Measurements from ENCODE around the gene MPZ. TPM values are rescaled to one million over a fixed set of nuclear protein-coding genes. Genes with fewer than 3 reads are reported as not detected.
A peak's percentile ranks its signal among the peaks of the same experiment; 100 is the strongest.
"Not testable (repeated sequence)": the region's sequence is repeated elsewhere in the genome, so short reads cannot be mapped to it uniquely, and the experiment has no call there.

The MPZ gene
- total and polyA plus RNA-seq, 2 donors = 3.6 to 4.5 TPM

- H3K36me3 ChIP-seq (ENCODE audit: control insufficient read depth in 2 of 2, insufficient read depth in 2 of 2, low read length in 1 of 2) = no peaks in the 10 kb centered on the region
- DNase-seq (ENCODE audit: low read depth in 6 of 9, low spot score in 9 of 9) = no peak
- H3K4me3 ChIP-seq (ENCODE audit: low read length in 2 of 2) = no peak overlapping the region
- peaks cover 8 to 16% of the 10 kb centered on the region in 2 donors for H3K9me3 ChIP-seq (ENCODE audit: control insufficient read depth in 2 of 2, insufficient read depth in 1 of 2, low read length in 1 of 2)
- H3K4me1 ChIP-seq (ENCODE audit: control insufficient read depth in 2 of 2, insufficient read depth in 2 of 2, low read length in 2 of 2) = peaks cover 0 to 10% of the 10 kb centered on the region in 2 donors
- H3K27ac ChIP-seq (ENCODE audit: low read depth in 1 of 2, low read length in 1 of 2) = no peak overlapping the region
- 66% methylated on average over 9 of the region's 9 CpGs for WGBS
- peaks cover 32 to 51% of the 10 kb centered on the region in 2 donors for H3K27me3 ChIP-seq (ENCODE audit: control insufficient read depth in 2 of 2, insufficient read depth in 1 of 2, low read length in 1 of 2)
Measured at GRCh38 chr1:161260376-161261260, 49.1 kb downstream of the MPZ start.

GRCh38 chr1:161259765-161260164 lies 50.0 kb downstream of the MPZ start:
- H3K27me3 ChIP-seq (ENCODE audit: control insufficient read depth in 2 of 2, insufficient read depth in 1 of 2, low read length in 1 of 2) = peaks cover 32 to 51% of the 10 kb centered on the region in 2 donors
- peaks cover 0 to 10% of the 10 kb centered on the region in 2 donors for H3K4me1 ChIP-seq (ENCODE audit: control insufficient read depth in 2 of 2, insufficient read depth in 2 of 2, low read length in 2 of 2)
- H3K9me3 ChIP-seq (ENCODE audit: control insufficient read depth in 2 of 2, insufficient read depth in 1 of 2, low read length in 1 of 2) = peaks cover 8 to 16% of the 10 kb centered on the region in 2 donors

GRCh38 chr1:161259345-161259702 lies 50.4 kb downstream of the MPZ start:
- H3K27ac ChIP-seq (ENCODE audit: low read depth in 1 of 2, low read length in 1 of 2) = no peak overlapping the region
- DNase-seq (ENCODE audit: low read depth in 6 of 9, low spot score in 9 of 9) = no peak
- H3K4me1 ChIP-seq (ENCODE audit: control insufficient read depth in 2 of 2, insufficient read depth in 2 of 2, low read length in 2 of 2) = peaks cover 0 to 10% of the 10 kb centered on the region in 2 donors
- no peak overlapping the region for H3K4me3 ChIP-seq (ENCODE audit: low read length in 2 of 2)
- no peaks in the 10 kb centered on the region for H3K36me3 ChIP-seq (ENCODE audit: control insufficient read depth in 2 of 2, insufficient read depth in 2 of 2, low read length in 1 of 2)
- WGBS = 56% methylated on average over 6 of the region's 6 CpGs
- peaks cover 8 to 16% of the 10 kb centered on the region in 2 donors for H3K9me3 ChIP-seq (ENCODE audit: control insufficient read depth in 2 of 2, insufficient read depth in 1 of 2, low read length in 1 of 2)
- peaks cover 32 to 51% of the 10 kb centered on the region in 2 donors for H3K27me3 ChIP-seq (ENCODE audit: control insufficient read depth in 2 of 2, insufficient read depth in 1 of 2, low read length in 1 of 2)

More at GRCh38 chr1:161259765-161260164, 50.0 kb downstream of the MPZ start:
- no peak for DNase-seq (ENCODE audit: low read depth in 6 of 9, low spot score in 9 of 9)
- Histone ChIP-seq H3K36me3 (ENCODE audit: control insufficient read depth in 2 of 2, insufficient read depth in 2 of 2, low read length in 1 of 2) (no peaks in the 10 kb centered on the region), H3K4me3 (ENCODE audit: low read length in 2 of 2) (no peak overlapping the region), H3K27ac (ENCODE audit: low read depth in 1 of 2, low read length in 1 of 2) (no peak overlapping the region)
- WGBS = 85% methylated on average over 1 of the region's 1 CpG

- no peaks in the 10 kb centered on the region for H3K36me3 ChIP-seq (ENCODE audit: control insufficient read depth in 2 of 2, insufficient read depth in 2 of 2, low read length in 1 of 2)
- 5% methylated on average over 62 of the region's 62 CpGs for WGBS
- H3K27me3 ChIP-seq (ENCODE audit: control insufficient read depth in 2 of 2, insufficient read depth in 1 of 2, low read length in 1 of 2) = peaks cover 32 to 51% of the 10 kb centered on the region in 2 donors
- peak within 1 kb of the TSS in 1 of 2 donors; percentile 36 for H3K4me3 ChIP-seq (ENCODE audit: low read length in 2 of 2)
- no peak within 1 kb of the TSS for H3K27ac ChIP-seq (ENCODE audit: low read depth in 1 of 2, low read length in 1 of 2)
- H3K9me3 ChIP-seq (ENCODE audit: control insufficient read depth in 2 of 2, insufficient read depth in 1 of 2, low read length in 1 of 2) = peaks cover 8 to 16% of the 10 kb centered on the region in 2 donors
- H3K4me1 ChIP-seq (ENCODE audit: control insufficient read depth in 2 of 2, insufficient read depth in 2 of 2, low read length in 2 of 2) = peaks cover 0 to 10% of the 10 kb centered on the region in 2 donors
- DNase-seq (ENCODE audit: low read depth in 6 of 9, low spot score in 9 of 9) = peak in 3 of 9 donors; percentile 7 to 50 (median 16)
Measured at GRCh38 chr1:161258439-161259344, 51.1 kb downstream of the MPZ start, which contains the start of gene PCP4L1. TSS of gene PCP4L1 (plus strand) at chr1:161258745. CDS start at chr1:161258975, 230 bp downstream.

- 99% methylated on average over 5 of the region's 5 CpGs for WGBS
- not testable (repeated sequence) for H3K4me3 ChIP-seq (ENCODE audit: low read length in 2 of 2); H3K36me3 ChIP-seq (ENCODE audit: control insufficient read depth in 2 of 2, insufficient read depth in 2 of 2, low read length in 1 of 2); H3K4me1 ChIP-seq (ENCODE audit: control insufficient read depth in 2 of 2, insufficient read depth in 2 of 2, low read length in 2 of 2); H3K27ac ChIP-seq (ENCODE audit: low read depth in 1 of 2, low read length in 1 of 2); DNase-seq (ENCODE audit: low read depth in 6 of 9, low spot score in 9 of 9)
- Histone ChIP-seq H3K9me3 (ENCODE audit: control insufficient read depth in 2 of 2, insufficient read depth in 1 of 2, low read length in 1 of 2) (peaks cover 8 to 16% of the 10 kb centered on the region in 2 donors), H3K27me3 (ENCODE audit: control insufficient read depth in 2 of 2, insufficient read depth in 1 of 2, low read length in 1 of 2) (peaks cover 32 to 51% of the 10 kb centered on the region in 2 donors)
Measured at GRCh38 chr1:161257109-161257508, 52.7 kb downstream of the MPZ start.

GRCh38 chr1:161255955-161256520 lies 53.7 kb downstream of the MPZ start:
- H3K4me3 ChIP-seq (ENCODE audit: low read length in 2 of 2); H3K27ac ChIP-seq (ENCODE audit: low read depth in 1 of 2, low read length in 1 of 2); DNase-seq (ENCODE audit: low read depth in 6 of 9, low spot score in 9 of 9); H3K4me1 ChIP-seq (ENCODE audit: control insufficient read depth in 2 of 2, insufficient read depth in 2 of 2, low read length in 2 of 2); H3K36me3 ChIP-seq (ENCODE audit: control insufficient read depth in 2 of 2, insufficient read depth in 2 of 2, low read length in 1 of 2): not testable (repeated sequence)
- H3K27me3 ChIP-seq (ENCODE audit: control insufficient read depth in 2 of 2, insufficient read depth in 1 of 2, low read length in 1 of 2) = peaks cover 27 to 41% of the 10 kb centered on the region in 2 donors
- WGBS = 94% methylated on average over 4 of the region's 4 CpGs
- peaks cover 8 to 16% of the 10 kb centered on the region in 2 donors for H3K9me3 ChIP-seq (ENCODE audit: control insufficient read depth in 2 of 2, insufficient read depth in 1 of 2, low read length in 1 of 2)

- not testable (repeated sequence) for H3K4me3 ChIP-seq (ENCODE audit: low read length in 2 of 2); H3K27ac ChIP-seq (ENCODE audit: low read depth in 1 of 2, low read length in 1 of 2); H3K4me1 ChIP-seq (ENCODE audit: control insufficient read depth in 2 of 2, insufficient read depth in 2 of 2, low read length in 2 of 2); H3K36me3 ChIP-seq (ENCODE audit: control insufficient read depth in 2 of 2, insufficient read depth in 2 of 2, low read length in 1 of 2); DNase-seq (ENCODE audit: low read depth in 6 of 9, low spot score in 9 of 9)
- WGBS = 94% methylated on average over 5 of the region's 5 CpGs
- Histone ChIP-seq H3K9me3 (ENCODE audit: control insufficient read depth in 2 of 2, insufficient read depth in 1 of 2, low read length in 1 of 2) (peaks cover 8 to 16% of the 10 kb centered on the region in 2 donors), H3K27me3 (ENCODE audit: control insufficient read depth in 2 of 2, insufficient read depth in 1 of 2, low read length in 1 of 2) (peaks cover 21 to 34% of the 10 kb centered on the region in 2 donors)
Measured at GRCh38 chr1:161255302-161255701, 54.5 kb downstream of the MPZ start.

All from thymus (tissue), 11 donors.